ENCODE results near the gene SEMA4G. TPM values are rescaled to one million over a fixed set of nuclear protein-coding genes. Genes with fewer than 3 reads are reported as not detected.

Gene SEMA4G
- total and polyA plus RNA-seq, 2 of the 13 experiments (the other 11 are each of a cell fraction or from before 2014, with no cell fraction given): 46.2 to 207 TPM

DNA sequence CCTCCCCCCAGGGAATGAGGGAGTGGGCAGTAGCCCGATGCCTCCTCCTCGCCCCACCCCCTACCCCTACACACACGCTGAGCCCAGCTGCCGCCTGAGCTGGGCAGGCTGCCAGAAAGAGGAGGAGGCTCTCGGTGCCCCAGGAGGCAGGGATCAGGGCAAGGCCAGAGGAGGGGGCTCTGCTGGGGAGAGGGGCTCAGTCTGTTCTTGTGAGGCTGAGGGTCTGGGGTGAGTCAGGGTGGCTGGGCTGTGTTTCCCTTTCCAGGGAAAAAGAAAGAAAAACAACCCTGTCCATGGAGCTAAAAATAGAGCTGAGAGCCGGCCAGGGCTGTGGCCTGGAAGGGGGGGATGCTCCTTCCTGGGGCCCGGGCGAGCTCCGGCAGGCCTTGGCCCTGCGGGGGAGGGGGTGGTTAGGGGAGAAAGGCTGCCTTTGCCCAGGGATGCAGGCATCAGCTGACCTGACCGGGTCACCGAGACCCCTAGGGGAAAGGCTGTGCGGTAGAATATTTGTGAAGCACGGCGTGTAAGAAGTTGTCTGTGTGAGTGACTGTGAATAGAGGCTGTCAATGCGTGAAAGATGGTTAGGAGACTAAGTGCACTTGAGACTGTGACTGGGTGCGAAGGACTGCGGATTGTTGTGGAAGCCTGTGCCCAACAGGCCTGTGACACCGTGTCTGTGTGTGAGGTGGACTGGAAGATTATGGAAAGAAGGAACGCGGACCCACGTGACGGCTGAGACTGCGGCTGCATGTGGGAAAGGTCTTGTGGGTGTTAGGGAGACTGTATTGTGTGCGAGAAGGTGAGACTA, 29.1 kb downstream of the SEMA4G start (continued):
- TF ChIP-seq, protein P1, sequence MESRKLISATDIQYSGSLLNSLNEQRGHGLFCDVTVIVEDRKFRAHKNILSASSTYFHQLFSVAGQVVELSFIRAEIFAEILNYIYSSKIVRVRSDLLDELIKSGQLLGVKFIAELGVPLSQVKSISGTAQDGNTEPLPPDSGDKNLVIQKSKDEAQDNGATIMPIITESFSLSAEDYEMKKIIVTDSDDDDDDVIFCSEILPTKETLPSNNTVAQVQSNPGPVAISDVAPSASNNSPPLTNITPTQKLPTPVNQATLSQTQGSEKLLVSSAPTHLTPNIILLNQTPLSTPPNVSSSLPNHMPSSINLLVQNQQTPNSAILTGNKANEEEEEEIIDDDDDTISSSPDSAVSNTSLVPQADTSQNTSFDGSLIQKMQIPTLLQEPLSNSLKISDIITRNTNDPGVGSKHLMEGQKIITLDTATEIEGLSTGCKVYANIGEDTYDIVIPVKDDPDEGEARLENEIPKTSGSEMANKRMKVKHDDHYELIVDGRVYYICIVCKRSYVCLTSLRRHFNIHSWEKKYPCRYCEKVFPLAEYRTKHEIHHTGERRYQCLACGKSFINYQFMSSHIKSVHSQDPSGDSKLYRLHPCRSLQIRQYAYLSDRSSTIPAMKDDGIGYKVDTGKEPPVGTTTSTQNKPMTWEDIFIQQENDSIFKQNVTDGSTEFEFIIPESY (CRISPR knock-in tag; IDR thresholded peaks at IDR 0.05): no peak
- no peak; the same call in 1 of the 2 replicates for TF ChIP-seq ZNF607 (CRISPR knock-in tag; IDR thresholded peaks at IDR 0.05; ENCODE audit: borderline replicate concordance)
- TF ChIP-seq, protein P2, sequence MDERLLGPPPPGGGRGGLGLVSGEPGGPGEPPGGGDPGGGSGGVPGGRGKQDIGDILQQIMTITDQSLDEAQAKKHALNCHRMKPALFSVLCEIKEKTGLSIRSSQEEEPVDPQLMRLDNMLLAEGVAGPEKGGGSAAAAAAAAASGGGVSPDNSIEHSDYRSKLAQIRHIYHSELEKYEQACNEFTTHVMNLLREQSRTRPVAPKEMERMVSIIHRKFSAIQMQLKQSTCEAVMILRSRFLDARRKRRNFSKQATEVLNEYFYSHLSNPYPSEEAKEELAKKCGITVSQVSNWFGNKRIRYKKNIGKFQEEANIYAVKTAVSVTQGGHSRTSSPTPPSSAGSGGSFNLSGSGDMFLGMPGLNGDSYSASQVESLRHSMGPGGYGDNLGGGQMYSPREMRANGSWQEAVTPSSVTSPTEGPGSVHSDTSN (CRISPR knock-in tag; IDR thresholded peaks at IDR 0.05): no peak
- TF ChIP-seq, protein P3, sequence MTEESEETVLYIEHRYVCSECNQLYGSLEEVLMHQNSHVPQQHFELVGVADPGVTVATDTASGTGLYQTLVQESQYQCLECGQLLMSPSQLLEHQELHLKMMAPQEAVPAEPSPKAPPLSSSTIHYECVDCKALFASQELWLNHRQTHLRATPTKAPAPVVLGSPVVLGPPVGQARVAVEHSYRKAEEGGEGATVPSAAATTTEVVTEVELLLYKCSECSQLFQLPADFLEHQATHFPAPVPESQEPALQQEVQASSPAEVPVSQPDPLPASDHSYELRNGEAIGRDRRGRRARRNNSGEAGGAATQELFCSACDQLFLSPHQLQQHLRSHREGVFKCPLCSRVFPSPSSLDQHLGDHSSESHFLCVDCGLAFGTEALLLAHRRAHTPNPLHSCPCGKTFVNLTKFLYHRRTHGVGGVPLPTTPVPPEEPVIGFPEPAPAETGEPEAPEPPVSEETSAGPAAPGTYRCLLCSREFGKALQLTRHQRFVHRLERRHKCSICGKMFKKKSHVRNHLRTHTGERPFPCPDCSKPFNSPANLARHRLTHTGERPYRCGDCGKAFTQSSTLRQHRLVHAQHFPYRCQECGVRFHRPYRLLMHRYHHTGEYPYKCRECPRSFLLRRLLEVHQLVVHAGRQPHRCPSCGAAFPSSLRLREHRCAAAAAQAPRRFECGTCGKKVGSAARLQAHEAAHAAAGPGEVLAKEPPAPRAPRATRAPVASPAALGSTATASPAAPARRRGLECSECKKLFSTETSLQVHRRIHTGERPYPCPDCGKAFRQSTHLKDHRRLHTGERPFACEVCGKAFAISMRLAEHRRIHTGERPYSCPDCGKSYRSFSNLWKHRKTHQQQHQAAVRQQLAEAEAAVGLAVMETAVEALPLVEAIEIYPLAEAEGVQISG (CRISPR knock-in tag; IDR thresholded peaks at IDR 0.05): no peak
- TF ChIP-seq SP1 (IDR thresholded peaks at IDR 0.05): no peak
- TF ChIP-seq SP1 (CRISPR knock-in tag; IDR thresholded peaks at IDR 0.05): no peak; the same call in 1 of the 2 replicates
- no peak for TF ChIP-seq ARNT (IDR thresholded peaks at IDR 0.05)
- no peak for TF ChIP-seq EZH2 (conservative IDR thresholded peaks at IDR 0.05; ENCODE audit: low read depth, low read length)
- TF ChIP-seq ZNF766 (CRISPR knock-in tag; IDR thresholded peaks at IDR 0.05; ENCODE audit: borderline replicate concordance): no peak
- TF ChIP-seq, protein P4, sequence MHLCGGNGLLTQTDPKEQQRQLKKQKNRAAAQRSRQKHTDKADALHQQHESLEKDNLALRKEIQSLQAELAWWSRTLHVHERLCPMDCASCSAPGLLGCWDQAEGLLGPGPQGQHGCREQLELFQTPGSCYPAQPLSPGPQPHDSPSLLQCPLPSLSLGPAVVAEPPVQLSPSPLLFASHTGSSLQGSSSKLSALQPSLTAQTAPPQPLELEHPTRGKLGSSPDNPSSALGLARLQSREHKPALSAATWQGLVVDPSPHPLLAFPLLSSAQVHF (CRISPR knock-in tag; IDR thresholded peaks at IDR 0.05): no peak
- TF ChIP-seq MAFF (IDR thresholded peaks at IDR 0.05; ENCODE audit: low read depth, low read length): no peak
- TF ChIP-seq ZNF556 (CRISPR knock-in tag; IDR thresholded peaks at IDR 0.05; ENCODE audit: borderline replicate concordance): no peak
- no peak for TF ChIP-seq ZNF337 (CRISPR knock-in tag; IDR thresholded peaks at IDR 0.05; ENCODE audit: borderline replicate concordance, low read depth)
- TF ChIP-seq AGO1 (IDR thresholded peaks at IDR 0.05; ENCODE audit: low read depth, low read length, poor library complexity, severe bottlenecking): no peak
- TF ChIP-seq, protein P5, sequence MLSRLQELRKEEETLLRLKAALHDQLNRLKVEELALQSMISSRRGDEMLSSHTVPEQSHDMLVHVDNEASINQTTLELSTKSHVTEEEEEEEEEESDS (CRISPR knock-in tag; IDR thresholded peaks at IDR 0.05; ENCODE audit: borderline replicate concordance): no peak
- TF ChIP-seq ZNF737 (CRISPR knock-in tag; IDR thresholded peaks at IDR 0.05; ENCODE audit: borderline replicate concordance): no peak
- no peak for TF ChIP-seq ARHGAP35 (CRISPR knock-in tag; IDR thresholded peaks at IDR 0.05; ENCODE audit: borderline replicate concordance)
- TF ChIP-seq JUN (CRISPR knock-in tag; IDR thresholded peaks at IDR 0.05): no peak
- TF ChIP-seq, protein P6, sequence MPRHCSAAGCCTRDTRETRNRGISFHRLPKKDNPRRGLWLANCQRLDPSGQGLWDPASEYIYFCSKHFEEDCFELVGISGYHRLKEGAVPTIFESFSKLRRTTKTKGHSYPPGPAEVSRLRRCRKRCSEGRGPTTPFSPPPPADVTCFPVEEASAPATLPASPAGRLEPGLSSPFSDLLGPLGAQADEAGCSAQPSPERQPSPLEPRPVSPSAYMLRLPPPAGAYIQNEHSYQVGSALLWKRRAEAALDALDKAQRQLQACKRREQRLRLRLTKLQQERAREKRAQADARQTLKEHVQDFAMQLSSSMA (CRISPR knock-in tag; IDR thresholded peaks at IDR 0.05): peak; percentile 30; the same call in 1 of the 2 replicates
- TF ChIP-seq SOX13 (IDR thresholded peaks at IDR 0.05): no peak
- no peak for TF ChIP-seq SOX13 (CRISPR knock-in tag; conservative IDR thresholded peaks at IDR 0.05 in 1 of 2, IDR thresholded peaks at IDR 0.05 in 1 of 2)
